Nephron progenitor cell (in vitro differentiated cells): Measurements from ENCODE around the gene CADM1.

ENCODE experiments used
- DNase-seq: peaks from one replicate; pipeline ENCODE4 v3.0.0; 2021
- H3K27ac Mint-ChIP-seq: 2 replicates; pipeline ENCODE4 v1.8.0; 2021; ENCODE audit warnings: mild to moderate bottlenecking, moderate library complexity, mixed read lengths
- H3K27me3 Mint-ChIP-seq: 2 replicates; pipeline ENCODE4 v1.8.0; 2021; ENCODE audit warnings: mild to moderate bottlenecking, low read depth, mixed read lengths; ENCODE audit not compliant: poor library complexity
- H3K36me3 Mint-ChIP-seq: 2 replicates; pipeline ENCODE4 v1.8.0; 2021; ENCODE audit warnings: low read depth, mixed read lengths
- H3K4me1 Mint-ChIP-seq: 2 replicates; pipeline ENCODE4 v1.8.0; 2021; ENCODE audit warnings: mixed read lengths
- H3K4me3 Mint-ChIP-seq: 2 replicates; pipeline ENCODE4 v1.8.0; 2021; ENCODE audit warnings: mild to moderate bottlenecking, moderate library complexity, mixed read lengths
- H3K9me3 Mint-ChIP-seq: 2 replicates; pipeline ENCODE4 v1.8.0; 2021; ENCODE audit warnings: mild to moderate bottlenecking, moderate library complexity, mixed read lengths
- CTCF ChIP-seq: fragments of 200-600 bp; sonication (generic); IDR thresholded peaks from 2 replicates; pipeline ENCODE4 v1.5.0; 2021; ENCODE audit warnings: antibody characterized with exemption

CADM1 gene

GRCh38 chr11:115276191-115276590 lies 228.0 kb downstream of the CADM1 start:
- Mint-ChIP-seq H3K36me3 (peaks cover 16% of the 10 kb centered on the region), H3K4me3 (no peak overlapping the region), H3K9me3 (no peaks in the 10 kb centered on the region), H3K4me1 (peaks cover 69% of the 10 kb centered on the region), H3K27me3 (no peaks in the 10 kb centered on the region), H3K27ac (no peak overlapping the region)
- no peak for TF ChIP-seq CTCF
- DNase-seq, result no peak

- TF ChIP-seq CTCF, result no peak
- no peak for DNase-seq
- Mint-ChIP-seq H3K9me3 (no peaks in the 10 kb centered on the region), H3K27ac (peak overlapping the region; percentile 31), H3K4me3 (no peak overlapping the region), H3K27me3 (no peaks in the 10 kb centered on the region), H3K36me3 (peaks cover 16% of the 10 kb centered on the region), H3K4me1 (peaks cover 71% of the 10 kb centered on the region)
These were observed 229.2 kb downstream of the CADM1 start for GRCh38 chr11:115275045-115275444.

- H3K36me3 Mint-ChIP-seq, result peaks cover 20% of the 10 kb centered on the region
- H3K27ac Mint-ChIP-seq, result no peak overlapping the region
- H3K9me3 Mint-ChIP-seq, result no peaks in the 10 kb centered on the region
- TF ChIP-seq CTCF, result no peak
- H3K4me3 Mint-ChIP-seq, result no peak overlapping the region
- no peak for DNase-seq
- peaks cover 78% of the 10 kb centered on the region for H3K4me1 Mint-ChIP-seq
- no peaks in the 10 kb centered on the region for H3K27me3 Mint-ChIP-seq
These were observed 231.3 kb downstream of the CADM1 start for GRCh38 chr11:115272925-115273324.

- DNase-seq, result no peak
- H3K27ac Mint-ChIP-seq, result no peak overlapping the region
- H3K4me1 Mint-ChIP-seq, result peaks cover 85% of the 10 kb centered on the region
- no peak overlapping the region for H3K4me3 Mint-ChIP-seq
- H3K36me3 Mint-ChIP-seq, result peaks cover 19% of the 10 kb centered on the region
- TF ChIP-seq CTCF, result no peak
- no peaks in the 10 kb centered on the region for H3K9me3 Mint-ChIP-seq
- H3K27me3 Mint-ChIP-seq, result no peaks in the 10 kb centered on the region
These were observed 232.6 kb downstream of the CADM1 start for GRCh38 chr11:115271643-115272042.

GRCh38 chr11:115269191-115269950 lies 234.8 kb downstream of the CADM1 start:
- no peak for TF ChIP-seq CTCF
- no peak for DNase-seq
- peaks cover 13% of the 10 kb centered on the region for H3K36me3 Mint-ChIP-seq
- peaks cover 84% of the 10 kb centered on the region for H3K4me1 Mint-ChIP-seq
- H3K27me3 Mint-ChIP-seq, result no peaks in the 10 kb centered on the region
- no peaks in the 10 kb centered on the region for H3K9me3 Mint-ChIP-seq
- H3K27ac Mint-ChIP-seq, result peak overlapping the region; percentile 87
- no peak overlapping the region for H3K4me3 Mint-ChIP-seq

- no peaks in the 10 kb centered on the region for H3K9me3 Mint-ChIP-seq
These were observed 236.3 kb downstream of the CADM1 start for GRCh38 chr11:115267871-115268270.

More at GRCh38 chr11:115267871-115268270, 236.3 kb downstream of the CADM1 start:
- DNase-seq, result no peak
- no peak for TF ChIP-seq CTCF
- H3K27me3 Mint-ChIP-seq, result no peaks in the 10 kb centered on the region
- H3K4me3 Mint-ChIP-seq, result no peak overlapping the region
- peaks cover 78% of the 10 kb centered on the region for H3K4me1 Mint-ChIP-seq
- H3K36me3 Mint-ChIP-seq, result peaks cover 15% of the 10 kb centered on the region
- peak overlapping the region; percentile 80 for H3K27ac Mint-ChIP-seq
